HG02571 (cell line): ENCODE data around the gene CCDC172.
"Not testable (repeated sequence)": the region's sequence is repeated elsewhere in the genome, so short reads cannot be mapped to it uniquely, and the experiment has no call there.

Source experiments
- ATAC-seq: cut with Tn5 transposase; IDR thresholded peaks from one replicate; pipeline ENCODE4 v1.9.1; 2021; ENCODE audit warnings: mild to moderate bottlenecking, moderate library complexity; ENCODE audit not compliant: unreplicated experiment

CCDC172 gene

GRCh38 chr10:116331815-116332214 is 7.6 kb downstream of the CCDC172 start:
- ATAC-seq: no peak

- ATAC-seq: no peak
These were observed 12.6 kb downstream of the CCDC172 start for GRCh38 chr10:116336866-116337265.

- ATAC-seq: no peak
These were observed 27.9 kb downstream of the CCDC172 start for GRCh38 chr10:116352125-116352524.

GRCh38 chr10:116353817-116354216 is 29.6 kb downstream of the CCDC172 start:
- ATAC-seq: no peak

- no peak for ATAC-seq
These were observed 31.1 kb downstream of the CCDC172 start for GRCh38 chr10:116355341-116355740.

- ATAC-seq: no peak
These were observed 32.6 kb downstream of the CCDC172 start for GRCh38 chr10:116356833-116357232.

- ATAC-seq: no peak
These were observed 40.6 kb downstream of the CCDC172 start for GRCh38 chr10:116364868-116365267.

- ATAC-seq: no peak
These were observed 47.5 kb downstream of the CCDC172 start for GRCh38 chr10:116371737-116372136.

- no peak for ATAC-seq
These were observed 58.0 kb downstream of the CCDC172 start for GRCh38 chr10:116382290-116382689.

GRCh38 chr10:116385311-116385710 is 61.1 kb downstream of the CCDC172 start:
- no peak for ATAC-seq

- ATAC-seq: no peak
These were observed 62.0 kb downstream of the CCDC172 start for GRCh38 chr10:116385994-116386809.

GRCh38 chr10:116393246-116393831 is 69.1 kb downstream of the CCDC172 start:
- ATAC-seq: not testable (repeated sequence)

GRCh38 chr10:116395223-116395985 is 71.2 kb downstream of the CCDC172 start:
- no peak for ATAC-seq

GRCh38 chr10:116398224-116398623 is 74.0 kb downstream of the CCDC172 start:
- no peak for ATAC-seq

- ATAC-seq: no peak
These were observed 78.6 kb downstream of the CCDC172 start for GRCh38 chr10:116402858-116403257.

- no peak for ATAC-seq
These were observed 79.5 kb downstream of the CCDC172 start for GRCh38 chr10:116403740-116404250.

- no peak for ATAC-seq
These were observed 84.5 kb downstream of the CCDC172 start for GRCh38 chr10:116408719-116409118.

GRCh38 chr10:116410351-116410750 is 86.1 kb downstream of the CCDC172 start:
- ATAC-seq: no peak

- ATAC-seq: no peak
These were observed 93.6 kb downstream of the CCDC172 start for GRCh38 chr10:116417821-116418220.

GRCh38 chr10:116418389-116418788 is 94.1 kb downstream of the CCDC172 start:
- ATAC-seq: no peak

GRCh38 chr10:116421815-116422214 is 97.6 kb downstream of the CCDC172 start:
- ATAC-seq: no peak
